Activated naive CD4-positive, alpha-beta T cell treated with anti-CD3 and anti-CD28 coated beads, Interleukin-2, amount 50 U/mL, for 72 hours (primary cell): ENCODE measurements around the gene SPATA9. TPM values are rescaled to one million over a fixed set of nuclear protein-coding genes. Genes with fewer than 3 reads are reported as not detected.
"Not testable (repeated sequence)": the region's sequence is repeated elsewhere in the genome, so short reads cannot be mapped to it uniquely, and the experiment has no call there.

Experiments
- ATAC-seq, 2 donors: fragments of 150-1000 bp; cut with Tn5 transposase; 2 replicates each; pipeline ENCODE4 v1.10.0; 2021; ENCODE audit warnings: mild to moderate bottlenecking in 2 of 2, moderate library complexity in 2 of 2
- DNase-seq, 2 donors: peaks; one replicate each; pipeline ENCODE4 v3.0.0; 2021 to 2022; ENCODE audit warnings: low spot score in 2 of 2
- H3K27ac Mint-ChIP-seq, 2 donors: one replicate each; pipeline ENCODE4 v1.8.0; 2022; ENCODE audit warnings: mild to moderate bottlenecking in 2 of 2, mixed read lengths in 2 of 2
- H3K36me3 Mint-ChIP-seq, 2 donors: one replicate each; pipeline ENCODE4 v1.8.0; 2022; ENCODE audit warnings: mixed read lengths in 2 of 2
- H3K9me3 Mint-ChIP-seq, 2 donors: one replicate each; pipeline ENCODE4 v1.8.0; 2022; ENCODE audit warnings: mixed read lengths in 2 of 2
- total RNA-seq, 2 donors: library from RNA; stranded (reverse); gene quantifications; one replicate each; pipeline ENCODE4 v1.2.3, GENCODE V29; 2022

The SPATA9 gene
- total RNA-seq, 2 donors from 2014 or later: not detected

DNA sequence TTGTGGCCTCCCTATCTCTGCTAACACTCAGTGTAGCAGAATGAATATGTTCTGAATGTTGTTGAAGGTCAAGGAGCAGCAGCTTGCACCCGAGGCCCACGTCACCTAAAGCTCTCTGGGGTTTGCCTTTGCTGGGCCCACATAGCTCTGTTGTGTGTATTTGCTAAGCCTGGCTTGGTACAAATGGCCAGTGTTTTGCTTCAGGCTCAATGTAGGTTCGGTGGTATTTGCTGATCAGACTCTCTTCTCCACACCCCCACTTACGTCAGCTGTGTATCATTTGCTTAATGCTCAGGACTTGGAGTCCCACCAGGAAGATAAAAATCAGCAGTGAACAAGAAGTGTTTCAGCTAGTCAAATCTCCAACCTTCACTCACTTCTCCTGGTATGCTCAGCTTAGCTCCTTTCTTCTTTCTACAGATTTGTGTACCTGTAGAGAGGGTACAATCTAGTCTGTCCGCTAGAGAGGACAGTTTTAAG is 41.0 kb downstream of the SPATA9 start:
- no peak for ATAC-seq
- H3K9me3 Mint-ChIP-seq: no peaks in the 10 kb centered on the region
- DNase-seq: no peak
- no peak overlapping the region for H3K27ac Mint-ChIP-seq
- H3K36me3 Mint-ChIP-seq: no peaks in the 10 kb centered on the region

DNA sequence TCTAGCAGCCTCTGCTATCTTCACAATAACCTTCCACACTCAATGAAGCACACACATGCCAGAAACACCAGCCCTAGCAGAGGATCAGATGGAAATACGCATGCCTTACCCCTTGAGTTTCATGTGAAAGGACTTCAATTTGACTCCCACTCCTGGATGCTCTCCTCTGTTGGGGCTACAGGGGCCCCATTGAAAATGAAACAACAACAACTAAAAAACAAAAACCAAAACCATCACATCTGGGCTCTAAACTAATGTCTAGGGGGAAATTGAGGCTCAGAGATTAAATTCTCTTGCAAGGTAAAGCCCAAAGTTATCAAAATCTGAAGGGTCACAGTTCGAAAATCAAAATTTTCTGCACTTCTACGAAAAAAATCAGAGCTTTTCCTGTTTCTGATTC is 44.2 kb downstream of the SPATA9 start:
- Mint-ChIP-seq H3K9me3 (no peaks in the 10 kb centered on the region), H3K27ac (no peak overlapping the region), H3K36me3 (peaks cover 0 to 3% of the 10 kb centered on the region in 2 donors)
- ATAC-seq: no peak
- no peak for DNase-seq

DNA sequence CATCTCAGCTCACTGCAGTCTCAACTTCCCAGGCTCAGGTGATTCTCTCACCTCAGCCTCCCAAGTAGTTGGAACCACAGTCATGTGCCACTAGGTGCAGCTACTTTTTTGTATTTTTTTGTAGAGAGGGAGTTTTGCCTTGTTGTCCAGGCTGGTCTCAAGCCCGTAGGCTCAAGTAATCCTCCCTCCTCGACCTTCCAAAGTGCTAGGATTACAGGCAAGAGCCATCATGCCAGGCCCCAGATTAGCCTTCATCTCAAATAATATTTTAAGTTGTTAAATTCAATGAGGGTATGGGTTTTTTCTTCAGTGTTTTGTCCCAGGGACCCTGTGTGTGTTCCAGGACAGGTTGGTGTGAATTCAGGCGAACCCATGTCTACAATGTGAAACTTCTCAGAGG is 48.7 kb downstream of the SPATA9 start:
- no peak for DNase-seq
- peaks cover 13 to 25% of the 10 kb centered on the region in 2 donors for H3K36me3 Mint-ChIP-seq
- no peak overlapping the region for H3K27ac Mint-ChIP-seq
- ATAC-seq: no peak
- peaks cover 13 to 15% of the 10 kb centered on the region in 2 donors for H3K9me3 Mint-ChIP-seq

DNA sequence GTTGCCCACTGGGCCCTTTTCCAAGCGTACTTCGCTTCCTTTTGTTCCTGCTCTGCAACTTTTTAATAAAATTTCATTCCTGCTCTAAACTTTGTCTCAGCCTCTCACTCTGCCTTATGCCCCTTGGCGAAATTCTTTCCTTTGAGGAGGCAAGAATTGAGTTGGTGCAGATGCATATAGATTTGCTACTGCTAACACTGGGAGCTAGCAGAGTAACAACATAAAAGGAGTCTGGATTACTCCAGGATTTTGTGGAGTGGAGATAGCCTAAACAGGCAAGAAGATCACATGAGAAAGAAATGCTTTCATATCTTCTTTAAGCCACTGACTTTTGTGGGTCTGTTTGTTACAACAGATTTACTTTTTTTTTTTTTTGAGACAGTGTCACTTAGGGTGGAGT is 49.1 kb downstream of the SPATA9 start:
- H3K27ac Mint-ChIP-seq: no peak overlapping the region
- no peak for ATAC-seq

DNA sequence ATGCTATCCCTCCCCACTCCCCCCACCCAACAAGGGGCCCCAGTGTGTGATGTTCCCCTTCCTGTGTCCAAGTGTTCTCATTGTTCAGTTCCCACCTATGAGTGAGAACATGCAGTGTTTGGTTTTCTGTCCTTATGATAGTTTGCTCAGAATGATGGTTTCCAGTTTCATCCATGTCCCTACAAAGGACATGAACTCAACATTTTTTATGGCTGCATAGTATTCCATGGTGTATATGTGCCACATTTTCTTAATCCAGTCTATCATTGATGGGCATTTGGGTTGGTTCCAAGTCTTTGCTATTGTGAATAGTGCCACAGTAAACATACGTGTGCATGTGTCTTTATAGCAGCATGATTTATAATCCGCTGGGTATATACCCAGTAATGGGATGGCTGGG is 49.8 kb downstream of the SPATA9 start:
- not testable (repeated sequence) for ATAC-seq, DNase-seq, H3K27ac Mint-ChIP-seq
- Mint-ChIP-seq H3K36me3 (peaks cover 13 to 25% of the 10 kb centered on the region in 2 donors), H3K9me3 (peaks cover 13 to 15% of the 10 kb centered on the region in 2 donors)

More for the DNA sequence above, 49.1 kb downstream of the SPATA9 start:
- Mint-ChIP-seq H3K36me3 (peaks cover 13 to 25% of the 10 kb centered on the region in 2 donors), H3K9me3 (peaks cover 13 to 15% of the 10 kb centered on the region in 2 donors)
- DNase-seq: no peak

DNA sequence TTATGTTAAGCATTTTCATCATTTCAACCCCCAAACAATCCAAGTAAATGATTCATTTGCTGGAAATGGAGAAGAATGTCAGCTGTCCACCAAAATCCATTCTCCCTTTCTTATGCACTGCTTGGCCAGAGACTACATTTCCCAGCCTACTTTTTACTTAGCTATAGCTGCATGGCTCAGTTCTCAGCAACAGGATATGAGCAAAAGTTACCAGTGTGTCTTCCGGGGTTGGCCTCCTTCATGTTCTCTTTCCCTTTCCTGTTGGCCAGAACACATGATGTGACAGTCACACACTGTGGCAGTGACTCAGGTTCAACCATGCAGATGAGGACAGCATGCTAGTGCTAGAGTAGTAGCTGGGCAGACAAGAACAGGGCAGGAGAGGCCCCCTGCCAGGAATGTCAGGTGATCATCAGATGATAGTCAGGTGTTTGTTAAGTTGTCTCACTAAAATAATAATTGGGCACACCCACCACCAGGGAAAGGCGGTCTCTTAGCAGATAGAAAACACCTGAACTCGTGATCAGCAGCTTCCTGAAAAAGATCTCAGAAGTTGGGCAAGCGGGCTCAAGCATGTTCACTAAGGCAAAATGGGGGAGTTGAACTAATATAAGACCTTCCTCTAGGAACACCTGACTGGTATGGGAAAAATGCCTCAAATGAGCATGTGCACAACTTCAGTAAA is 50.7 kb downstream of the SPATA9 start:
- DNase-seq (peak; percentile 64 to 73), ATAC-seq (peak; percentile 99 to 100)
- Mint-ChIP-seq H3K27ac (peak overlapping the region; percentile 95 to 99), H3K36me3 (peaks cover 13 to 25% of the 10 kb centered on the region in 2 donors), H3K9me3 (peaks cover 13 to 15% of the 10 kb centered on the region in 2 donors)

DNA sequence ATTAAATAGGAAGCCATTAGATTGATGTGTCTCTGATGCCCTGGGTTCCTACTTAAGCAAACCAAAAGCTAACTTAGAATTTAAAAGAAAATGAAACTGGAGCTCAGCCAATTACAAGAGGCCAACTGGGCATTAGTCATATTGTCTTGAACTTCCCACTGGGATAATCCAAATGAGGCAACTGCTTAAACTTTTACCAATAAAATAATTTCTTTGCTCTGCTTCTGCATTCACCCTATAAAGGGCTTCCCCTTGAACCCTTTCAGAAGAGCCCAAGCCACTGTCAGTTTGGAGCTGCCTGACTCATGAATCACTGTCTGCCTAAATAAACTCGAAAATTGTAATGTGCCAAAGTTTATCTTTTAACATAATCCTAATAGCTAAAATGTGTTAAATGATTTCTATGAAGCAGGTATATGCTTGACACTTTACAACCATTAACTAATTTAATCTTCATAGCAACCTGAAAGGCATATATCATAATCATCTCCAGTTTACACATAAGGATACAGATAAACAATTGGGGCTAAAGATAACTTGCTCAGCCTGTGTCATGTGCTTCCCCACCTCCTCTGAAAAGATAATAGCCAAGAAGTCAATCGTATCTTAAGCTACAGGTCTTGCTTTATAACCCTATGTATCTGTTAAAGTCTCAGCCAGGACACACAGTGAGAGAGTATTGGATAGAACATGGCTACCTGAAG is 51.4 kb downstream of the SPATA9 start:
- DNase-seq (no peak), ATAC-seq (peak; percentile 2 to 19)
- peaks cover 13 to 15% of the 10 kb centered on the region in 2 donors for H3K9me3 Mint-ChIP-seq
- H3K36me3 Mint-ChIP-seq: peaks cover 13 to 25% of the 10 kb centered on the region in 2 donors
- peak overlapping the region in 1 of 2 donors; percentile 95 for H3K27ac Mint-ChIP-seq

DNA sequence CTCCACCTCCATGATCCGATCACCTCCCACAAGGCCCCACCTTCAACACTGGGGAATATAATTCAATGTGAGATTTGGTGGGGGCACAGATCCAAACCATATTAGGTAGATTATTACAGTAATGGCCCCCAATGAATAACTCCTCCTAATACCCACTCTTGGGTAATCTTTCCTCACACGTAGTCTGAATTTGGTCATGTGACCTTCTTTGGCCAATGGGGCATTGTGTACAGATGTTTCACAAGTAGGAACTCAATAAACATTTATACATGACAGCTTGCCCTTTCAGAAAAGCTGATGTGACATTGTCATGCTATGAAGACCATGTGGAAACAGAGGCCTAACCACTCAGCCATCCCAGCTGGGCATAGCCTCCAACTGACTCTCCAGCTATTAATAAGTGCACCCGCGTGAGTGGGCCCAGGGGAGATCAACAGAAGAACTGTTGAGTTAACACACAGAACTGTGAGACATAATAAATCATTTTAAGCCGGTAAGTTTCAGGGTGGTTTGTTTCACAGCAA is 52.3 kb downstream of the SPATA9 start:
- Mint-ChIP-seq H3K36me3 (peaks cover 13 to 25% of the 10 kb centered on the region in 2 donors), H3K27ac (no peak overlapping the region), H3K9me3 (peaks cover 13 to 15% of the 10 kb centered on the region in 2 donors)
- ATAC-seq (no peak), DNase-seq (no peak)

DNA sequence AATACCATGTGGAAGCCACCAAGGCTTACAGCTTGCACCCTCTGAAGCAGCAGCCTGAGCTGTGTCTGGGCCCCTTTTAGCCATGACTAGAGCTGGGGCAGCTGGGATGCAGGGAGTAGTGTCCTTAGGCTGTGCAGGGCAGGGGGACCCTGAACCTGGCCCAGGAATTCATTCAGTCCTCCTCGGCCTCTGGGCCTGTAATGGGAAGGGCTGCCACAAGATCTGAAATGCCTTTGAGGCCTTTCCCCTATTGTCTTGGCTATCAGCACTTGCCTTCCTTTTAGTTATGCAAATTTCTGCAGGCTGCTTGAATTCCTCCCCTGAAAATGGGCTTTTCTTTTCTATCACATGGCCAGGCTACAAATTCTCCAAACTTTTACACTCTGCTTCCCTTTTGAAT is 53.9 kb downstream of the SPATA9 start:
- no peak for DNase-seq
- ATAC-seq: no peak
- H3K36me3 Mint-ChIP-seq: peaks cover 13 to 25% of the 10 kb centered on the region in 2 donors
- H3K9me3 Mint-ChIP-seq: peaks cover 13 to 15% of the 10 kb centered on the region in 2 donors
- no peak overlapping the region for H3K27ac Mint-ChIP-seq

DNA sequence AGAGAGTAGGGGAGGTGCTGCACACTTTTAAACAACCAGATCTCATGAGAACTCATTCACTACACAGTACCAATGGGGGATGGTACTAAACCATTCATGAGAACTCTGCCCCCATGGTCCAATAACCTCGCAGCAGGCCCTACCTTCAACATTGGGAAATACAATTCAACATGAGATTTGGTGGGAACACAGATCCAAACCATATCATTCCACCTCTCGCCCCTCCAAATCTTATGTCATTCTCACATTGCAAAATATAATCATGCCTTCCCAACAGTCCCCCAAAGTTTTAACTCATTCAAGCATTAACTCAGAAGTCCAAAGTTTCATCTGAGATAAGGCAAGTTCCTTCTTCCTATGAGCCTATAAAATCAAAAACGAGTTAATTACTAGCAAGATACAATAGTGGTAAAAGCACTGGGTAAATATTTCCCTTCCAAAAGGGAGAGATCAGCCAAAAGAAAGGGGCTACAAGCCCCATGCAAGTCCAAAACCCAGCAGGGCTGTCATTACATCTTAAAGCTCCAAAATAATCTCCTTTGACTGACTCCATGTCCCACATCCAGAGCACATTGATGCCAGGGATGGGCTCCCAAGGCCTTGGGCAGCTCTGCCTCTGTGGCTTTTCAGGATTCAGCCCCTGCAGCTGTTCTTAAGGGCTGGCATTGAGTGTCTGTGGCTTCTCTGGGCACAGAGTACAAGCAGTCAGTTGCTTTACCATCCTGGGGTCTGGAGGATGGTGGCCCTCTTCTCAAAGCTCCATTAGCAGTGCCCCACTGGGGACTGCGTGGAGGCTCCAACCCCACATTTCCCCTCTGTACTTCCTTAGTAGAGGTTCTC is 54.6 kb downstream of the SPATA9 start:
- ATAC-seq (no peak), DNase-seq (no peak)
- peaks cover 13 to 15% of the 10 kb centered on the region in 2 donors for H3K9me3 Mint-ChIP-seq
- no peak overlapping the region for H3K27ac Mint-ChIP-seq
- H3K36me3 Mint-ChIP-seq: peaks cover 13 to 19% of the 10 kb centered on the region in 2 donors

DNA sequence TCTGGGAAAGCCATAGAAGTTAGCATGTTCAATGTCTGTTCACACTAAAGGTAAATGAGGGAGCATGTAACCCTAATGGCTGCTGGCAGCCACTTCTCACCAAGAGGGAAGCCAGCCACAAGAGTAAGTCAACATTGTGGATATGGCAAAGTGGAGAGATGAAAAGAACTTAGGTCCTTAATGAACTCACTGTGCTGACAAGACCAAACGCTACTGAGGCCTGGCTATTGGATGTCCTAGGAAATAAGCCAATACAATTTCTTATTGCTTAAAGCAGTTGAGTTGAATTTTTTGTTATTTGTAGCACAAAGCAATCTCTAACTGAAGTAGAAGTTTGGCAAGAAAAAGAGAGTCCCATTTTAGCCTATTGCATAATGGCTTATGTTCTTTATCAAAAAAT is 56.1 kb downstream of the SPATA9 start:
- Mint-ChIP-seq H3K27ac (no peak overlapping the region), H3K36me3 (peaks cover 6% of the 10 kb centered on the region in 2 donors), H3K9me3 (peaks cover 6 to 8% of the 10 kb centered on the region in 2 donors)
- DNase-seq: no peak
- ATAC-seq: no peak

DNA sequence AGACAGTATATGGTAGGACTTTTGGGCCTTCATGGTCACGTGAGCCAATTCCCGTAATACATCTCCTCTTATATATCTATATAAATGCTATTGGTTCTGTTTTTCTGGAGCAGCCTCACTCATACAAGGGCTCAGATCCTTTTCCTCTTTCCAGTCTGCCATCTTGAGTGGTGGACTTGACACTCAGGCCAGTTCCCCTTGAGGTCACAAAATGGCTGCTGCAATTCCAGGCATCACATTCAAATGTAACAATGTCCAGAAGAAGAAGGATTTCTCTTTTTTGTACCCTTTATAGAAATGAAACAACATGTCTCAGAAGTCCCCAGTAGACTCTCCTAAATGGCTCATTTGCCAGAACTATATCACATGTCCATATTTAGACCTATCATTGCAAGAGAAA is 58.4 kb downstream of the SPATA9 start:
- no peaks in the 10 kb centered on the region for H3K9me3 Mint-ChIP-seq
- DNase-seq: no peak
- peaks cover 0 to 16% of the 10 kb centered on the region in 2 donors for H3K36me3 Mint-ChIP-seq
- no peak overlapping the region for H3K27ac Mint-ChIP-seq
- ATAC-seq: no peak

DNA sequence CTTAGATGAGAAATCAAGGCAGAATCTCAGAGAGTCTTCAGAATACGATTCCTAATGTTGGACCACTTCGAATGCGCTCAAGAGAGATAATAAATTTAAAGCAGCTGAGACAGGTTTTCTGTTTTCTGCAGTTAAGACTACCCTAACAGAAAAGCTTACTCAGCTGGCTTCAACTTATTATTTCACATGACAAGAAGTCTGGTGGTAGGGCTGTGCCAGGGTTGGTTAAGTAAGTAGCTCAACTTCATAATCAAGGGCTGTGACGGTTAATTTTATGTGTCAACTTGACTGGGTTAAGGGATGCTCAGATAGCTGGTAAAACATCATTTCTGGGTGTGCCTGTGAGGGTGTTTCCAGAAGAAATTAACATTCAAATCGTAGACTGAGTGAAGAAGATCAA is 59.1 kb downstream of the SPATA9 start:
- Mint-ChIP-seq H3K36me3 (peaks cover 0 to 17% of the 10 kb centered on the region in 2 donors), H3K9me3 (no peaks in the 10 kb centered on the region), H3K27ac (no peak overlapping the region)
- no peak for DNase-seq
- ATAC-seq: no peak

DNA sequence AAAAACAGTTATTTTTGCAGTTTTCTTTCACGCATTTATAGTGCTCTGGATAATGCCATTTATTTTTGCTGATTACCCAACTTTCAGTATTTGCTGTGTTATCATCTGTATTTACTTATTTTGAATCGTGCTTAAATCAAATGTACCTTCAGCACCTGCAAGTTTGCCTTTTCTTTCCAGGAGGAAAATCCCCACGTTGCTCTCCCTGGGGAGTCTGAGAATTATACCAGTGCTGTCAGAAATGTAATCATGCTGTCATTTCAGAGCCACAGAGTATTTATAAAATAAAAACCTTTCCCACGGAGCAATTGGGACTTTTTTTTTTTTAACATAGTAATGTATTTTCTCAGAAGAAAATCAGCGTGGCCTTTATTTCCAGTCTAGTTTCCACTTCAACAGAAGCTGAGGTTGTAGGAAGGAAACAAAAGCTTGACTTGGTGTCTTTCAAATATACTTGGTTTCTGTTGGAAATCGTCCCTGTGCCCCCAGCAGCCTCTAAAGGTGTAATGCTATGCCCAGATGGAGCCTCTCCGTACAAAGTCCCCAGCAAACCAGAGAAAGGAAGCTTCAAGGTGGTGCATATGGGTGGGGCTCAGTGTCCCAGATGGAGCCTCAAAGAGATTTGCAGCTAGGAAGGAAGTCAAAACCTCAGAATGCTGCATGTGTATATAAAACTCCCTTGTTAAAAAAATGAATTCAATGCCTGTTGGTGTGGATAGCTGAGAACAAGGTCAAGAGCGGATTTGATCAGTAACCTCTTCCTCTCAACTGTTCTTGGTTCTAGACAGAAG is 60.8 kb downstream of the SPATA9 start:
- DNase-seq (no peak), ATAC-seq (no peak)
- Mint-ChIP-seq H3K36me3 (peaks cover 0 to 17% of the 10 kb centered on the region in 2 donors), H3K27ac (peak overlapping the region in 1 of 2 donors; percentile 78), H3K9me3 (no peaks in the 10 kb centered on the region)

DNA sequence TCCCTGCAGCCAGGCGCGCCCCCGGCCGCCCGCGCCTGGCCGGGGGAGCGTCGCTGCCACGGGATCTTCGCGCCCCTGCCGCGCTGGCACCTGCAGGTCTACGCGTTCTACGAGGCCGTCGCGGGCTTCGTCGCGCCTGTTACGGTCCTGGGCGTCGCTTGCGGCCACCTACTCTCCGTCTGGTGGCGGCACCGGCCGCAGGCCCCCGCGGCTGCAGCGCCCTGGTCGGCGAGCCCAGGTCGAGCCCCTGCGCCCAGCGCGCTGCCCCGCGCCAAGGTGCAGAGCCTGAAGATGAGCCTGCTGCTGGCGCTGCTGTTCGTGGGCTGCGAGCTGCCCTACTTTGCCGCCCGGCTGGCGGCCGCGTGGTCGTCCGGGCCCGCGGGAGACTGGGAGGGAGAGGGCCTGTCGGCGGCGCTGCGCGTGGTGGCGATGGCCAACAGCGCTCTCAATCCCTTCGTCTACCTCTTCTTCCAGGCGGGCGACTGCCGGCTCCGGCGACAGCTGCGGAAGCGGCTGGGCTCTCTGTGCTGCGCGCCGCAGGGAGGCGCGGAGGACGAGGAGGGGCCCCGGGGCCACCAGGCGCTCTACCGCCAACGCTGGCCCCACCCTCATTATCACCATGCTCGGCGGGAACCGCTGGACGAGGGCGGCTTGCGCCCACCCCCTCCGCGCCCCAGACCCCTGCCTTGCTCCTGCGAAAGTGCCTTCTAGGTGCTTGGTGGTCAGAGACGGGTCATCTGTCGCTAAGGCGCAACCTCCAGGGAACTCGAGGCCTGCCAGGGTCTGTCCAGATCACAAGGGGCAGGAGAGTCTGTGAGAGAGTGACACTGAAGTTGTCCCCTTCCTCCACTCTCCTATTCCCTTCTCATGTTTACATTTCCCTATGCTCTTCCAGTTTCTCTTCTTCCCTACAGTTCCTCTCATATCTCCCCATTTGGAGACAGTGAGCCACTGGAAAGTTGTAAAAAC is 61.6 kb downstream of the SPATA9 start:
- Mint-ChIP-seq H3K9me3 (no peaks in the 10 kb centered on the region), H3K36me3 (peaks cover 0 to 17% of the 10 kb centered on the region in 2 donors), H3K27ac (peak overlapping the region; percentile 72 to 78)
- peak; percentile 53 to 67 for ATAC-seq
- DNase-seq: peak; percentile 57 to 72
